ENCODE results near the gene COX20. TPM values are rescaled to one million over a fixed set of nuclear protein-coding genes. Genes with fewer than 3 reads are reported as not detected.

Gene COX20
- total and polyA plus RNA-seq, 2 donors (not counting 3 experiments of a cell fraction or from before 2014, with no cell fraction given), result 17.1 to 30.2 TPM

DNA sequence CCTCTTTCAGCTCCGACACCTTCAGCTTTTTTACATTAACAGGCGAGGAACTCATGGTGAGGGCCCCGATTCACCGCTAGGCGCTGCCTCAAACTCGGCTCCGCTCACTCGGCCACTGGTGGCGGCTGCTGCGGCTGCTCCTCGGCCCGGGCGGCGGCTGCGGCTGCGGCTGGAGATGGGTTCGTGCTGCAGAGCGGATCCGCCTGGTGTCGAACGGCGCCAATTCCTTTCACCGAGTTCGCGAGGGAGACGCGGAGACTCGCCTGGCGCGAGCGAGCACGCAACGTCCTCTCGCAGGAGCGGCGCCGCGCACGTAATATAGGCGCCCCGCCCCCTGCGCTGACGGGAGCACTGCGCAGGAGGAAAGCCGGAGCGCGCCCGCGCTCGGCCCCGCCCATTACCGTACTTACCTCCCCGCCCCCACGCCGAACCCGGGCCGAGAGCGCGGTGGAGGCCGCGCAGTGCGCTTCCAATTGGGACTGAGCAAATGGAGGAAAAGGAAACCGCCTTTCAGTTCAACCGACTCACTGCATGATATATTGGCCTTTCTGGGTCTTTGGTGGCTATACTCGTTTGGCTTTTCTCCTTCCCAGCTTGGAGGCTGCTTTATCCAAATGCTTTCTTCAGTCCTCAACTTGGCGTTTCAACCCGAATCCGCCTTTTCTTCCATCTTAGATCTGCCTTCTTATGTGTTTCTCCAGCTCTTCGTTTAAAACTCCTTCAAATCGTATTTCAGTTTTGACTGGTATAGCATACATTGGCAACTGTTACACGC lies 29.0 kb downstream of the COX20 start, which contains the start of gene HNRNPU:
Gene HNRNPU (minus strand): TSS at position 291 of the 775 bp plus-strand sequence. CDS start 236 bp downstream, at position 55.
- no peaks in the 10 kb centered on the region for H3K9me3 ChIP-seq (replicated peaks; ENCODE audit: control insufficient read depth, insufficient read depth, low read length)
- BruUV-seq (replicated peaks), result TSS peak; percentile 70
- H3K4me2 ChIP-seq (ENCODE audit: insufficient read depth, low read length), result peak within 1 kb of the TSS; percentile 91
- no peaks in the 10 kb centered on the region for H3K9me1 ChIP-seq (replicated peaks; ENCODE audit: control insufficient read depth, extremely low read depth, insufficient read depth, low read length)
- peaks cover 15% of the 10 kb centered on the region for H4K20me1 ChIP-seq (replicated peaks; ENCODE audit: control insufficient read depth, extremely low read depth, insufficient read depth, low read length)
- peaks cover 30% of the 10 kb centered on the region for H3K4me1 ChIP-seq (ENCODE audit: control insufficient read depth, extremely low read depth, insufficient read depth, low read length)
- POLR2A ChIA-PET, result interaction anchor here (3.1 to 4.0 kb wide), 2 partner anchors 28 to 100 kb away, joined by 8 to 26 read pairs; partner anchors contain the start of gene COX20
- peak within 1 kb of the TSS; percentile 89 for H3K27ac ChIP-seq (ENCODE audit: insufficient read depth, low read depth, low read length)
- H3K9ac ChIP-seq (replicated peaks; ENCODE audit: extremely low read depth, insufficient read depth, low read length), result peak within 1 kb of the TSS; percentile 98
- peaks cover 4 to 18% of the 10 kb centered on the region in 2 experiments for H3K36me3 ChIP-seq (ENCODE audit: control insufficient read depth in 2 of 2, extremely low read depth in 1 of 2, insufficient read depth in 2 of 2, low read length in 2 of 2)
- FAIRE-seq (peak; percentile 78), DNase-seq (ENCODE audit: low read depth, low spot score) (peak; percentile 98)
- peak within 1 kb of the TSS; percentile 87 to 96 (median 94) for H3K4me3 ChIP-seq (replicated peaks in 1 of 3; ENCODE audit: insufficient read depth in 1 of 3, low read depth in 1 of 3, low read length in 3 of 3)
- CTCF ChIA-PET, result interaction anchor here (0.6 to 6.6 kb wide), 9 partner anchors 10 to 1139 kb away, joined by 3 to 104 read pairs (median 5); partner anchors contain the start of gene COX20
- intact Hi-C loops (cut with micrococcal nuclease) (loop anchor here (1.0 to 2.0 kb wide), 9 partner anchors 29 to 412 kb away; partner anchors contain the start of gene COX20), dilution Hi-C loops (cut with MboI; ENCODE audit: extremely low pct_ligation_motif_present, low sequenced_read_pairs) (no loop called here)
- TF ChIP-seq MYC (IDR thresholded peaks at IDR 0.05; ENCODE audit: low read depth, low read length) (no peak), FOS (IDR thresholded peaks at IDR 0.05; ENCODE audit: borderline replicate concordance, insufficient read depth, low read length) (no peak), JUN (IDR thresholded peaks at IDR 0.05; ENCODE audit: borderline replicate concordance, insufficient read depth, insufficient read length, low read depth) (no peak), EZH2 (IDR thresholded peaks at IDR 0.05; ENCODE audit: borderline replicate concordance, low read depth, low read length, severe bottlenecking) (no peak), POLR2A (IDR thresholded peaks at IDR 0.05; ENCODE audit: low read depth, low read length) (peak; percentile 96), CTCF (IDR thresholded peaks at IDR 0.05; ENCODE audit: extremely low read depth in 1 of 2, insufficient read depth in 1 of 2, low read depth in 1 of 2, low read length in 2 of 2) (peak; percentile 26 to 33), GATA2 (IDR thresholded peaks at IDR 0.05; ENCODE audit: insufficient read depth, insufficient read length, low read depth, low read length) (no peak), POLR2AphosphoS5 (IDR thresholded peaks at IDR 0.05; ENCODE audit: insufficient read depth, low read depth, low read length) (peak; percentile 88)
- TF ChIP-seq, protein P1, sequence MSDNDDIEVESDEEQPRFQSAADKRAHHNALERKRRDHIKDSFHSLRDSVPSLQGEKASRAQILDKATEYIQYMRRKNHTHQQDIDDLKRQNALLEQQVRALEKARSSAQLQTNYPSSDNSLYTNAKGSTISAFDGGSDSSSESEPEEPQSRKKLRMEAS (IDR thresholded peaks at IDR 0.05; ENCODE audit: insufficient read depth, insufficient read length), result no peak
- no peaks in the 10 kb centered on the region for H3K27me3 ChIP-seq (ENCODE audit: control insufficient read depth in 2 of 2, insufficient read depth in 2 of 2, low read length in 2 of 2)
- peaks cover 46% of the 10 kb centered on the region for H3K79me2 ChIP-seq (ENCODE audit: control insufficient read depth, insufficient read depth, low read length)
- H2AFZ ChIP-seq (ENCODE audit: low read depth, low read length), result peak within 1 kb of the TSS; percentile 73
